Stimulated activated CD8-positive, alpha-beta memory T cell treated with anti-CD3 and anti-CD28 coated beads, Interleukin-7, amount 100 ng/mL, for 24 hours (primary cell): ENCODE results near the gene DGLUCY.
"Not testable (repeated sequence)": the region's sequence is repeated elsewhere in the genome, so short reads cannot be mapped to it uniquely, and the experiment has no call there.

Experiments
- DNase-seq: peaks from one replicate; pipeline ENCODE4 v3.0.0-alpha.2; 2020; ENCODE audit warnings: low read depth

The DGLUCY gene

DNA sequence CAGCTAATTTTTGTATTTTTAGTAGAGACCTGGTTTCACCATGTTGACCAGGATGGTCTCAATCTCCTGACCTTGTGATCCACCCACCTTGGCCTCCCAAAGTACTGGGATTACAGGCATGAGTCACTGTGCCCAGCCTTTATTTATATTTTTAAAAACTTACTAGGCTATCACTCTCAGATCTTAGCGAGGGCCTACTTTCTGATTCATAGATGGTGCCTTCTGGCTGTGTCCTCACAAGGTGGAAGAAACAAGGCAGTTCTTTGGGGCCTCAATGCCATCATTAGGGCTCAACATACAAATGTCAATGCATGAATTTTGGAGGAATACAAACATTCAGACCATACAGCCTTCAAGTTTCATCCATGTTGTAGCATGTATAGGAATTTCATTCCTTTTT is 2.4 kb upstream of the DGLUCY start:
- no peak for DNase-seq

DNA sequence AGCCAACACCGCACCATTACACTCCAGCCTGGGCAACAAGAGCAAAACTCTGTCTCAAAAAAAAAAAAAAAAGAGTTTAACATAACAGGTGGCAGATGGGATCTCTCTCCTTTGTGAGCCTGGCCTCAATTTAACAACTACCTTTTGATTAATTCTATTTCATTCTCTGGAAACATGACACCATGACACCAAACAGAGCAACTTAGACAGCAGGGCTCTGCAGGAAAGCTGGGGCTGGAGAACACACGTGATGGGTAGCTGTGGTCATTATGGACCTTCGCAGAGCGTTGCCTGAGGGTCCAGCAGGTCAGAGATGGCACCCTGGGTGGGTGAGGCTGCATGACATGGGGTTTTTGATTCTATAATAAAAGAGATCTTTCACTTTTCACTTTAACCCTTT is 1.7 kb upstream of the DGLUCY start:
- DNase-seq: no peak

DNA sequence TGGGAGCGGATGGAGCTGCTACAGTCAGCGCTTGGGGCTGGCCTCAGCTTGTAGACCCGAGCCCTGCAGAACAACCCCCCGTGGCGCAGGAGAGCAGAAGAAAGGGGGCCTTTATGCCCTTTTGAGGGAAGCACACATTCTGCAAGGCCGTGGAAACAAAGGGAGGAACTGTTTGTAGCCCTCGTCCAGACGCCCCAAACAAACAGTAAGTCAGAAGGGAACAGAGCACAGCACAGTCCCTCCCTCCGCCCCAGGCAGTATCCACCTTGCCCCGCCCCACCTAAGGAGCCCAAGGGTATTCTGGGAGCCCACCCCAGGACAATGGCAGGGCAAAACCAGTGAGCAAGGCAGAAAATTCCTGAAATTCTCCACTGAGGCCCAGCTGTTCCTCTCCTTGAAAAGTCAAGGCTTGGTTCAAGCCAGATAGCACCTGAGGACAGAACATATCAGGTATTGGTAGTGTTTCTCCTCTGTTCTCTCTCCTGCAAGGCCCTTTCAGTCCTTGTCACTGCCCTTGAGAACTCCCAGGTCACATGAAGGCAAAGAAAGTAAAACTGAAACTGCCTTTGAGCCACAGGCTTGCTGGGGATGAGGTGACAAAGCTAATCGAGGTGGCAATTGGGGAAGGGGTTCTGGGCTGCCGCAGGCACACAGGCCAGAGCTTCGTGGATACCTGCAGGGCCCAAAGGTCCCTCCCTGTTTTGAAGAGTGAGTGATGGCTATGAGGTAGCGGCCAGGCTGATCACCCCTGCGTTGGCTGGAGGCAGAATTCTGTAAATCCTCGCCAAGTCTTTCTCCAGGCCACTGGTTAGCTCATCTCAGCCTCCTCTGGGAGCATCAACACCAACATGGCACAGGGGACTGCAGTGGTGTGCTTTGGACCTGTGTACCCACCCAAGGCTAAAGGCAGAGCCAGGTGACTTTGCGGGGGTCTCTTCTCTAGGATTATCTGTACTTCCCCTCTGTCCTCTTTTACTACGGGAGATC is 499 bp downstream of the DGLUCY start:
- DNase-seq: peak; percentile 40

DNA sequence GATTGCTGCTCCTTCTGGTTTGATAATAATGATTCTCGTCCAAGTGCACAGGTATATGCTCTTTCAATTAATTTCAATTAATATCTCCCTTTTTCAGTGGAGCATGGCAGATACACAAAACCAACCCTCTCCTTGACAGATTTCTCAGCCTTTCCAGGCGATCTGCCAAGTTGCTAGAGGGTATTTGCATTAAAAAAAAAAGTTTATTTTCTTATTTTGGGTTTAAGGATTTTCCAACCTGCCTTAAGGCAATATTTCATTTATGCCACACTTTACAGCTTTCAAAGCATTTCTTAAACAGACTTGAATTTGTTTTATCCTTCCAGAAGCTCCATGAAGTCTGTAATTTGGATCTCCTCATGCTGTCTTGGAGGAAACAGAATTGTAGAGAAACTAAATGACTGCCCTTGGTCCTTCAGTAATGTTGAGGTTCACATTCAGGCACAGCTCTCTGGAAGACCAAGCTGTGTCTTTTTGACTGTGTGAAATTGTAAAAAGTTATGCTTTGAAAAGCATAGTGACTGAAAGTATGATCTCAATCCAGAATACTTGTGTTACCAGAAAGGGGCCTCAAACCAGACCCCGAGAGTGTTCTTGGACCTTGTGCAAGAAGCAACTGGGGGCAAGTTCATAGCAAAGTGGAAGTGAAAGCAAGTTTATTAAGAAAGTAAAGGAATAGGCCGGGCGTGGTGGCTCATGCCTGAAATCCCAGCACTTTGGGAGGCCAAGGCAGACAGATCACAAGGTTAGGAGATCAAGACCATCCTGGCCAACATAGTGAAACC is 2.3 kb downstream of the DGLUCY start:
- no peak for DNase-seq

DNA sequence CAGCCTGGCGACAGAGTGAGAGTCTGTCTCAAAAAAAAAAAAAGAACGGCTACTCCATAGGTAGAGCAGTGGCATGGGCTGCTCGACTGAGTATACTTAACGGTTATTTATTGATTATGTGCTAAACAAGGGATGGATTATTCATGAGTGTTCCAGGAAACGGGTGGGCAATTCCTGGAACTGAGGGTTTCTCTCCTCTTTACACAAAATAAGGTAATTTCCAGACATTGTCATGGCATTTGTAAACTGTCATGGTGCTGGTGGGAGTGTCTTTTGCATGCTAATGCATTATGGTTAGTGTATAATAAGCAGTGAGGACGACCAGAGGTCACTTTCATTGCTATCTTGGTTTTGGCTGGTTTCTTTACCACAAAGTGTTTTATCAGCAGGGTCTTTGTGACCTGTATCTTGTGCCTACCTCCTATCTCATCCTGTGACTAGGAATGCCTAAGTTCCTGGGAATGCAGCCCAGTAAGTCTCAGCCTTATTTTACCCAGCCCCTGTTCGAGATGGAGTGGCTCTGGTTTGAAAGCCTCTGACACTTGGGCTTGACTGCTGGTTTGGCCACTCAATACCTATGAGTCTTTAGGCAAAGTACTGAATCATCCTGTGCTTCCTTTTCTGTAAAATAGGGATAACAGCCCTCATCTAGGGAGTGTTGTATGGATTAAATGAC is 3.2 kb downstream of the DGLUCY start:
- DNase-seq: peak; percentile 30

DNA sequence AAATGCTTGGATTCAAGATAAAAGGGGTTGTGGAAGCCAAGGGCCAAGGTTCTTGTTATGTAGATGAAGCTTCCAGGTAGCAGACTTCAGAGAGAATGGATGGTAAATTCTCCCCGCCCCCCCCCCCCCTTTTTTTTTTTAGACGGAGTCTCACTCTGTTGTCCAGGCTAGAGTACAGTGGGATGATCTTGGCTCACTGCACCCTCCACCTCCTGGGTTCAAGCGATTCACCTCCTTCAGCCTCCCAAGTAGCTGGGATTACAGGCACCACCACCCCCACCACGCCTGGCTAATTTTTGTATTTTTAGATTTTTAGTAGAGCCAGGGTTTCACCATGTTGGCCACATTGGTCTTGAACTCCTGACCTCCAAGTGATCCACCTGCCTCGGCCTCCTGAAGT is 4.1 kb downstream of the DGLUCY start:
- DNase-seq: no peak

DNA sequence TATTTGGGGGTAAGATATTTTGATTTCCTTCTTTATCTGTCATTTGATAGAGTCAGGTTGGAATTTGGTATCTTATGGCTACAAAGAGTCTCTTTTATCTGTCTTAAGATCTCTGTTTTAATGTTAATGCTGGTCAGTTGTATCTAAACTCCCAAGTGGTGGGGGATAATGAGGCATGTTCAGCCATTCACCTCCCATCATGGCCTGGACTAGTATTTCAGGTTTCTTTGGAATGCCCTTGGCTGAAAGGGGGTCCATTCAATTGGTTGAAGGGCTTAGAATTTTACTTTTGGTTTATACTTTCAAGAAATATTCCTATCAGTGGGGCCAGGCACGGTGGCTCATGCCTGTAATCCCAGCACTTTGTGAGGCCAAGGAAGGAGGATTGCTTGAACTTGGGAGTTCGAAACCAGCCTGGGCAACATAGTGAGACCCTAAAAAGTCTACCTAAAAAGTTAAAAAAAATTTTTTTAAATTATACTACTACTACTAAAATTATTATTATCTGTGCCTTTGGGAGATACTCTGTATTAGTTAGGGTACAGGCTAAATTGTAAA is 4.7 kb downstream of the DGLUCY start:
- DNase-seq: no peak

DNA sequence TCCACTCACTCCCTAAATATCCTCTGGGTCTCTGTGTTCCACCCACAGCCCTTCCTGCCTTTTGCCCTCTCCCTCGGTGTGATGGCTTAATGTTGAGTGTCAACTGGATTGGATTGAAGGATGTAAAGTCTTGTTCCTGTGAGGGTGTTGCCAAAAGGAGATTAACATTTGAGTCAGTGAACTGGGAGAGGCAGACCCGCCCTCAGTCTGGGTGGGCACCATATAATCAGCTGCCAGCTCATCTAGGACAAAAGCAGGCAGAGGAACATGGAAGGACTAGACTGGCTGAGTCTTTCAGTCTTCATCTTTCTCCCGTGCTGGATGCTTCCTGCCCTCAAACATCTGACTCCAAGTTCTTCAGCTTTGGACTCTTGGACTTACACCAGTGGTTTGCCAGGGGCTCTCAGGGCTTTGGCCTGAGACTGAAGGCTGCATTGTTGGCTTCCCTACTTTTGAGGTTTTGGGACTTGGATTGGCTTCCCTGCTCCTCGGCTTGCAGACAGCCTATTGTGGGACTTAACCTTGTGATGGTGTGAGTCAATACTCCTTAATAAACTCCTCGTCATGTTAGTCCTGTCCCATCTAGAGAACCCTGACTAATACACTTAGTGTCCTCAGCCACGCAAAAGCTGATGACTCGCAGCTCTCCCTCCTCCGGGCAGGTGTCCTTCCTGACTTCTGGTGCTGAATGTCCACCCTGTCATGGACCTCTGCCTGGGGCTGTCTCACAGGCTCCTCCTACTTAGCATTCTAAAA is 5.9 kb downstream of the DGLUCY start:
- DNase-seq: no peak

DNA sequence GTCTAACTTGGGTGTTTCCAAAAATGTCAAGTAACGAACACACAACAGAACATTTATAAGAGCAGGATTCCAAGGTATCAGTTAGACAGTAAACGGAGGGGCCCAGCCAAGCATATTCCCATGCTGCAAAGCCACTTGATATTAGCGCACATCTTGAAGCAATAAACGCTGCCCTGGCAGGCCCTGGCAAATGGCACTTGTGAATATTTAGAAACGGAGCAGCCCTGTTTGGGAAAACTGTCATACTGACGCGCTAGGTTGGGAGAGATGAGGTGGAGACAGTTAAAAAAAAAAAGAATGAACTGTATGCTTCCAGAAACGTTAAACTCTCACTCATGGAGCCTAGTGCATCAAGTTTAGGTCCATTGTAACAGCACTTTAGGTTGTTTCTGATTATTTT is 9.3 kb downstream of the DGLUCY start:
- no peak for DNase-seq

DNA sequence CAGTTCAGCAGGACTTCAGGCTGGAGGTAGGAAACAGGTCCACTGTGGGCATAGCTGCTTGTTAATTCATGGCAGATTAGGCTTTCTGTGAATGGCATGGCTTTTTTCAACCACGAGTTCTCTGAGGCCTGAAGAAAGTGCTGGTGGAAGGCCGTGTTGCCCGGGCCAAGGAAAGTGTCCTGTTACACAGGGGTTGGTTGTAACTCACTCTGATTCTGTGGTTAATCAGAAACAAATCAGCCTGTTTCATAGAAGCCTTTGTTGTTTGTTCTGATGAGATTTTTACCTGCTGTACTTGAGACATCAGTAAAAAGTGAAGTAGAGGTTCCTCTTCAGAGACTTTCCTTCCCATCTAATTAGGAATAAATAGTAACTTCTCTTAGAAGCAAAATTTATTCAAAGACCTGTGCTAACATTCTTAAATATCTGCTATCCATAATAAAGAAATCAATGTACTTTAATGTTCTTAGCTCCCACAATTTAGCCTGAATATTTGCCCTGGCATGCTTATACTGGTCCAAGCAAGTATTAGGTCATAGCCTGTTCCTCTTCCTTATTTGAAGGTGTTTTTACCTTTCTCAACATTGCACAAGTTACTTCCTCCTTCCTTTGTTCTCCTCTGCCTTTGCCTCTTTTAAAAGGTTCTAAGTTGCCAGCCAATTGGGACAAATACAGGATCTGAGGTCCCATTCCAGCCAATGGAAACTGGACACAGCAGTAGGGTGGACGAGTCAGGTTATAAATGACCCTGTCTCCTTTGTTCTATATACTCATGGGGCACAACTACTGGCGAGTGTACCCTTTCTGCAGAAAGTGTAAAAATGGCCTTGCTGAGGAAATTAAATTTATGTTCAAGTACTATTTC is 10.8 kb downstream of the DGLUCY start:
- not testable (repeated sequence) for DNase-seq

DNA sequence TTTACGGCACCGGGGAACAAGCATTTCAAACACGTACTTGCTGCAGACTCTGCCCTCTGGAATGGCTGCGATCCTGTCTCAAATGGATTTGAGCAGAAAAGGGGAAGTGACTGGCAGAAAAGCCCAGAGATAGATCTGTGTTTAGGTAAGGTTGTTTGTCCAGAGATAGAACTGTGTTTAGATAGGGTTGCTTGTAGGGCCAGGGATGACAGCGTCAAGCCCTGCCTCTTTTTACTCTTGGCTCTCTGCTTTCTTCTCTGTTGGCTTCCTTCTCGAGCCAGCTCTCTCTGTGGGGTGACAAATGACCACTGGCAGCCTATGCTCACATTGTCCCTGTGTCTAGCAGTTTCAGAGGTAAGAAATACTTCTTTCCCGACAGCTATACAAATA is 11.4 kb downstream of the DGLUCY start:
- no peak for DNase-seq

DNA sequence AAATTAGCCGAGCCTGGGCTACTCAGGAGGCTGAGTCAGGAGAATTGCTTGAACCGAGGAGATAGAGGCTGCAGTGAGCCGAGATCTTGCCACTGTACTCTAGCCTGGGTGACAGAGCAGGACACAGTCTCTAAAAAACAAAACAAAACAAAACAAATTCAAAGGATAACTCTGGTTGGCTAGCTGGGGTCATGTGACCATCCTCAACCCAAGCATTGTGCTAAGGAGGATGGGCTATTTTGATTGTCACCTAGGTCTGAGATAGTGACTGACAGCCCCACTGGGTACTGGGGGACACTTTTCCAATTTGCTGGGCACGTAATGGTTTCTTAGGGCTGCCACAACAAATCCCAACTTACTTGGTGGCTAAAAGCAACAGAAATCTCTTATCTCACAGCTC is 11.9 kb downstream of the DGLUCY start:
- DNase-seq: no peak

DNA sequence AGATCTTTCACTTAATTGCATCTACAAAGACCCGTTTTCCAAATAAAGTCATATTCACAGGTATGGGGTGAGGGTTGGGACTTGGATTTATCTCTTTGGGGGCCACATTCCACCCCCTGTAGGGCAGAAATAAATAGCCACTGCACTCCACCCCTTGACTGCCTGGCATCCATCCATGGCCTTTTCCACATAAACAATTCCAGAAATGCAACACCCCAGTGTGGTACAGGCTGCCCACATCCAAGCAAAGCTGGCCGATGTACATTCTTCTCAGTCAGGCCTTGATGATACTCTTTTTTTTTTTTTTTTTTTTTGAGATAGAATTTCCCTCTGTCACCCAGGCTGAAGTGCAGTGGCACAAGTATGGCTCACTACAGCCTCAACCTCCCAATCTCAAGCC is 12.9 kb downstream of the DGLUCY start:
- no peak for DNase-seq

DNA sequence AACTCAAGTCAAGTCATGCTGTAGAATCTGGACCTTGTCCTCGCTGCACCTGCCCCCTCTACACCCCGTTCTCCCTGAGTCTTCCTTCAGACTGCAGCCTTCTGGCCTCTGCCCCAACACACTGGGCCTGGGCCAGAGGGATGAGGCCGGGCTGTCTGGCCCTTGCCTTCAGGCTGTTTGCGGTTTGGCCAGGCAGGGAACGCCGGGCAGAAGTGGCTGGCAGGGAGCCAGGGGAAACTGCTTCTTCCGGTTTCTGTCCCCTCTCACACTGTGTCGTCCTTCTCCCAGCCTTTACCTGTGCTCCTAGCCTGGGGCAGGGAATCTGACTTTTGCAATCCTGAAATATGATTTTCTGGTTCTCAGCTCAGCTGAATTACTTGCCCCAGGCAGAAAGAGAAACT is 13.5 kb downstream of the DGLUCY start:
- no peak for DNase-seq

DNA sequence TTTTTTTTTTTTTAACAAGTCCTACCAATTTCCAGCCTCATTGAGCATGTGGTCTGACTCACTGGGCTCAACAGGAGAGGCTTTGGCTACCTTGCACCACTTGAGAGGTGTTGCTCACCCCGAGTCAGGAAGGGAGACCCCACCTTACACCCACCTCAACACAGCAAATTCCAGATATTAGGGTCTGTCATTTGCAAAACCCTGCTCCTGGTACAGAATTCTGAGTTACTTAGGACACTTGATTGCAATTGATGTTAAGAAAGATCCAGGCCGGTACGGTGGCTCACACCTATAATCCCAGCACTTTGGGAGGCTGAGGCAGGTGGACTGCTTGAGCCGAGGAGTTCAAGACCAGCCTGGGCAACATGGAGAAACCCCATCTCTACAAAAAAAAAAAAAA is 14.1 kb downstream of the DGLUCY start:
- no peak for DNase-seq

DNA sequence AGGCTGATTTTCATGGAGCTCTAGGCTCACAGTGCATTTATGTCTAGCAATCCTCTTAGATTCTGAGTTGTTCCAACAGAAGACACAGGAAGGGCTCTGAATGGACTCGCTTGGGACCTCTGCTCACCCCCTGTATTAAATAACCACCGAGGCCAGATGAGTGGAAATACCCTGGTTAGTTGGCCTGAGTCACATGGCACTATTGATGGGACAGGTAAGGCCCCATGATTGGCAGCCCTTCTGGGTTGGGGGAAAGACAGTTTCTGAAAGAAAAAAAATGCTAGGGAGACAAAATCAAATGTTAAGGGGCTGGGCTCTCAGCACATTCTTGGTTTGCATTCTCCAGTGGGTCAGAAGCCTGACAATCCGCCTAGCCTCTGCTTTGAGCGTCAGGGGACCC is 14.8 kb downstream of the DGLUCY start:
- no peak for DNase-seq

DNA sequence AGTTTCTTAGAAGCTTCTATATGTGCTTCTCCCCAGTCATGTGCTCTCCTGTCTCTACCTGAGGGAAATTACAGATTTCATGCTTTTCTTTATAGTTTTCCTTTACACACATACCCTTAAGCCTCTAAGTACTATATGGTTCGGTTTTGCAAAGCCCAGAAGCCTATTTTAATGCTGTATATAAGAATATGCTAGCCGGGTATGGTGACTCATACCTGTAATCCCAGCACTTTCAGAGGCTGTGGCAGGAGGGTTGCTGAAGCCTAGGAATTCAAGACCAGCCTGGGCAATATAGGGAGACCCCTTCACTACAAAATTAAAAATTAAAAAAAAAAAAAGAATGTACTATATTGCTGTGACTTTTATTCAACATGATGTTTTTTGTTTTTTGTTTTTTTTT is 15.4 kb downstream of the DGLUCY start:
- no peak for DNase-seq

DNA sequence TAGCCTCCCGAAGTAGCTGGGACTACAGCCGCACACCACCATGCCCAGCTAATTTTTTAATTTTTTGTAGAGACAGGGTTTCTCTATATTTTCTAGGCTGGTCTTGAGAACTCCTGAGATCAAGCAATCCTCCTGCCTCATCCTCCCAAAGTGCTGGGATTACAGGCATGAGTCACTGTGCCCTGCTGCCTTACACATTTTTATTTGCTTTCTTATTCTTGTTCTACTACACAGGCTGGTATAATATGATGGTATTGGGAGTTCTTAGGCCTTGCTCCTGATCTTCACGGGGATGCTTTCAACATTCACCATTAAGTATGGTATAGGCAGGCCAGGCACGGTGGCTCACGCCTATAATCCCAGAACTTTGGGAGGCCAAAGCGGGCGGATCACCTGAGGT is 21.2 kb downstream of the DGLUCY start:
- no peak for DNase-seq

DNA sequence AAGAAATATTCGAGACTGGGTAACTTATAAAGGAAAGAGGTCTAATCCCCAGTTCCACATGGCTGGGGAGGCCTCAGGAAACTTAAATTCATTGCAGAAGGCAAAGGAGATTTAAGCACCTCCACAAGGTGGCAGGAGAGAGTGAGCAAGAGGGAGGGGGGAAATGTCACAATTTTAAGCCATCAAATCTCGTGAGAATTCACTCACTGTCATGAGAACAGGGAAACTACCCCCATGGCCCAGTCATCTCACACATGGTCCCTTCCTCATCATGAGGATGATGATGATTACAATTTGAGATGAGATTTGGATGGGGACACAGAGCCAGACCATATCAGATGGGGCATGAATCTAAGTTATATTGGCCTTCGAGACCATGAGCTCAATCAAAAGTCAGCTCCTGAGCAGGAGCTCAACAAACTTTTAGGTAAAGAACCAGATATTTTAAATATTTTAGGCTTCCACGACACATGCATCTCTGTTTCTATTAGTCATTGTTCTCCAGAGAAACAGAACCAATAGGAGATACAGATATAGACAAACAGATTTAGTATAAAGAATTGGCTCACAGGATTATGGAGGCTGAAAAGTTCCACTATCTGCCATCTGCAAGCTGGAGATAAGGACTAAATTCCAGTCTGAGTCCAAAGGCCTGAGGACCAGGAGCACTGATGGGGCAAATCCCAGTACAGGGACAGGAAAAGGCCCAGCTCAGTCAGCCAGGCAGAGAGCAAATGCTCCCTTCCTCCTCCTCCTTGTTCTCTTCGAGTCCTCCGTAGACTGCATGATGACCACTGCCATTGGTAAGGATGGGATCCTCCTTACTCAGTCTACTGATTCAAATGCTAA is 24.9 kb downstream of the DGLUCY start:
- no peak for DNase-seq

DNA sequence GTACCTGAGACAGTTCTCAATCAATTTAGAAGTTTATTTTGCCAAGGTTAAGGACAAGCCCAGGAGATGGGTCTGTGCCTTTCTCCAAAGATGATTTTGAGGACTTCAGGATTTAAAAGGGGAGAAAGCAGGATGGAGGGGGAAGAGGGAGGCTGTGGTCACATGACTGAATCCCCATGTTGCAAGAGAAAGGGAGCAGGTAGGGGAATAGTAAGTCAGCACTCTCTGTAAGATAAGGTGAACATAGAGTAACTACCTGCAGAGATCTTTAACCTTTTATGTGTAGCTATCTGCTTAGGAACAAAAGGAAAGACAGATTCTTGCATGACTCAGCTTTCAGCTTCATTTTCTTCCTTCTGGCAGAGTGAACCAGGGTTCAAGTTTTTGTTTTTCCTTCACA is 25.9 kb downstream of the DGLUCY start:
- DNase-seq: no peak
